A673 (cell line): ENCODE measurements around the gene DHDH. TPM values are rescaled to one million over a fixed set of nuclear protein-coding genes. Genes with fewer than 3 reads are reported as not detected.

ENCODE experiments used
- BruUV-seq: library from RNA; stranded (reverse); fragments of 400-500 nt; replicated peaks from 2 replicates; lab custom pipeline; 2021; lab: Mats Ljungman, UMichigan
- CTCF ChIA-PET: fragments of 300-600 bp; sonication (Branson Sonifier 250); formaldehyde crosslinking; loops from one replicate; lab custom pipeline; 2022; ENCODE audit warnings: antibody characterized with exemption; lab: Charles Lee
- POLR2A ChIA-PET: fragments of 300-600 bp; sonication (Branson Sonifier 250); formaldehyde crosslinking; loops from one replicate; lab custom pipeline; 2022; ENCODE audit warnings: antibody characterized with exemption; ENCODE audit not compliant: low non-redundant PET; lab: Charles Lee
- DNase-seq: peaks from one replicate; pipeline ENCODE4 v3.0.0-alpha.2; 2015; ENCODE audit warnings: low spot score
- H3K27ac ChIP-seq: fragments of 200-600 bp; sonication (generic); 2 replicates; pipeline ENCODE4 v1.5.1; 2016; ENCODE audit warnings: mixed run types, low read depth, mild to moderate bottlenecking, mixed read lengths, antibody characterized with exemption, low read length; ENCODE audit not compliant: poor library complexity, severe bottlenecking
- H3K27me3 ChIP-seq: fragments of 200-600 bp; sonication (generic); replicated peaks from 2 replicates; pipeline ENCODE4 v1.6.1; 2017; ENCODE audit warnings: mixed run types, low read depth, mild to moderate bottlenecking, mixed read lengths, antibody characterized with exemption, low read length; ENCODE audit not compliant: insufficient read depth, poor library complexity
- H3K36me3 ChIP-seq: fragments of 200-600 bp; sonication (generic); 2 replicates; pipeline ENCODE4 v1.6.1; 2016; ENCODE audit warnings: mixed run types, mild to moderate bottlenecking, mixed read lengths, antibody characterized with exemption, low read length; ENCODE audit not compliant: insufficient read depth, poor library complexity, severe bottlenecking
- H3K4me1 ChIP-seq: fragments of 200-600 bp; sonication (generic); 2 replicates; pipeline ENCODE4 v1.6.1; 2017; ENCODE audit warnings: mixed run types, mild to moderate bottlenecking, mixed read lengths, antibody characterized with exemption, low read length; ENCODE audit not compliant: insufficient read depth, poor library complexity, severe bottlenecking
- H3K4me3 ChIP-seq: fragments of 200-600 bp; sonication (generic); 2 replicates; pipeline ENCODE4 v1.5.1; 2016; ENCODE audit warnings: low read depth, mixed run types, mild to moderate bottlenecking, mixed read lengths, low read length; ENCODE audit not compliant: poor library complexity, severe bottlenecking
- H3K9me3 ChIP-seq: fragments of 200-600 bp; sonication (generic); 2 replicates; pipeline ENCODE4 v1.6.1; 2016; ENCODE audit warnings: mixed run types, low read depth, mild to moderate bottlenecking, mixed read lengths, antibody characterized with exemption, low read length; ENCODE audit not compliant: poor library complexity, severe bottlenecking
- EZH2 ChIP-seq: fragments of 200-600 bp; sonication (generic); IDR thresholded peaks from 2 replicates; pipeline ENCODE4 v1.6.1; 2017; ENCODE audit warnings: borderline replicate concordance, low read depth, mild to moderate bottlenecking, mixed read lengths, antibody characterized with exemption, low read length; ENCODE audit not compliant: poor library complexity, severe bottlenecking
- intact Hi-C: fragments of 100-400 bp; cut with micrococcal nuclease; formaldehyde crosslinking; loops from one replicate; pipeline ENCODE4 v1.10.0; 2022; ENCODE audit not compliant: unreplicated experiment
- total RNA-seq: library from RNA; stranded (reverse); gene quantifications from 2 replicates; pipeline ENCODE4 v1.2.3, GENCODE V29; 2021
- TF ChIP-seq, protein P1 (sequence below): fragments of 300-800, 200-600 bp; sonication (generic); conservative IDR thresholded peaks from 2 replicates; pipeline ENCODE4 v1.5.1; 2017; ENCODE audit warnings: low read depth, mild to moderate bottlenecking, antibody characterized with exemption, low read length, moderate library complexity, mixed read lengths

Gene DHDH
- total RNA-seq, 1 experiment from 2014 or later: not detected

DNA sequence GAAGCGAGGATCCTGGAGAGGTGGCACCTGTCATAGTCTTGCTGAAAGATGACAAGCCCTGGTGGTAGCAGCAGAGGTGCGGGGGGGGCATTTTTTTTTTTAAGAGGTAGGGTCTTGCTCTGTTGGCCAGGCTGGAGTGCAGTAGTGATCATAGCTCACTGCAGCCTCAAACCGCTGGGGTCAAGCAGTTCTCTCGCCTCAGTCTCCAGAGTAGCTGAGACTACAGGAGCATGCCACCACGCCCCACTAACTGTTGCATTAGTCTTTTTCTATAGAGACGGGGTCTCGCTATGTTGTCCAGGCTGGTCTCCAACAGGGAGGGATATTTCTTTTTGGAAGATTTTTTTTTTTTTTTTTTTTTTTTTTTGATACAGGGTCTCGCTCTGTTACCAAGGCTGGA is 24.5 kb downstream of the DHDH start:
- no peak for TF ChIP-seq EZH2
- TF ChIP-seq, protein P1, sequence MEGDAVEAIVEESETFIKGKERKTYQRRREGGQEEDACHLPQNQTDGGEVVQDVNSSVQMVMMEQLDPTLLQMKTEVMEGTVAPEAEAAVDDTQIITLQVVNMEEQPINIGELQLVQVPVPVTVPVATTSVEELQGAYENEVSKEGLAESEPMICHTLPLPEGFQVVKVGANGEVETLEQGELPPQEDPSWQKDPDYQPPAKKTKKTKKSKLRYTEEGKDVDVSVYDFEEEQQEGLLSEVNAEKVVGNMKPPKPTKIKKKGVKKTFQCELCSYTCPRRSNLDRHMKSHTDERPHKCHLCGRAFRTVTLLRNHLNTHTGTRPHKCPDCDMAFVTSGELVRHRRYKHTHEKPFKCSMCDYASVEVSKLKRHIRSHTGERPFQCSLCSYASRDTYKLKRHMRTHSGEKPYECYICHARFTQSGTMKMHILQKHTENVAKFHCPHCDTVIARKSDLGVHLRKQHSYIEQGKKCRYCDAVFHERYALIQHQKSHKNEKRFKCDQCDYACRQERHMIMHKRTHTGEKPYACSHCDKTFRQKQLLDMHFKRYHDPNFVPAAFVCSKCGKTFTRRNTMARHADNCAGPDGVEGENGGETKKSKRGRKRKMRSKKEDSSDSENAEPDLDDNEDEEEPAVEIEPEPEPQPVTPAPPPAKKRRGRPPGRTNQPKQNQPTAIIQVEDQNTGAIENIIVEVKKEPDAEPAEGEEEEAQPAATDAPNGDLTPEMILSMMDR: no peak
- Histone ChIP-seq H3K27ac (no peak overlapping the region), H3K36me3 (no peaks in the 10 kb centered on the region), H3K4me3 (no peak overlapping the region), H3K9me3 (no peaks in the 10 kb centered on the region), H3K4me1 (peaks cover 12% of the 10 kb centered on the region), H3K27me3 (no peaks in the 10 kb centered on the region)
- intact Hi-C loops: no loop called here
- BruUV-seq: no TSS peak
- POLR2A ChIA-PET: no interaction called here
- DNase-seq: no peak
- CTCF ChIA-PET: no interaction called here

DNA sequence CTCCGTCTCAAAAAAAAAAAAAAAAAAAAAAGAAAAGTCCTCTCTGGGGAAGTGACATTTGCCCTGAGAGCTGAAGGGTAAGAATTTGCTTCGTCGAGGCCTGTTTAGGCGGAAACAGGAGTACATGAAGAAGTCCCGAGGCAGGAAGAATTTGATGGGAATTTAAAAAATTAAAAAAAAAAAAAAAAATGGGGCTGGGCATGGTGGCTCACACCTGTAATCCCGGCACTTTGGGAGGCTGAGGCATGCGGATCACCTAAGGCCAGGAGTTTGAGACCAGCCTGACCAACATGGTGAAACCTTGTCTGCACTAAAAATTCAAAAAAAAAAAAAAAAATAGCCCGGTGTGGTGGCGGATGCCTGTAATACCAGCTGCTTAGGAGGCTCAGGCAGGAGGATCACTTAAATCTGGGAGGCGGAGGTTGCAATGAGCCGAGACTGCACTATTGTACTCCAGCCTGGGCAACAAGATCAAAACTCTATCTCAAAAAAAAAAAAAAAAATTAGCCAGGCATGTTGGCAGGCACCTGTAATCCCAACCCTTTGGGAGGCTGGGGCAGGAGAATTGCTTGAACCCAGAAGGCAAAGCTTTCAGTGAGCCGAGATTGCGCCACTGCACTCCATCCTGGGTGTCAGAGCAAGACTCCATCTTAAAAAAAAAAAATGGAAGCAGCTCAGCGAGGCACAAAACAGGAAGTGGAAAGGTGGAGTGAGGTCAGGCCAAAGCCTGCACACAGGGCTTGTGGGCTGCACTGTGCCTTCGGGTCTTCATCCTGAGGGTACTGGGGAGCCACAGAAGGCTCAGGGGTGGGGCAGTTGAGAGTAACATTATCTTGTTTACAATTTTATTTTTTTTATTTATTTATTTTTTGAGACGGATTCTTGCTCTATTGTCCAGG is 26.1 kb downstream of the DHDH start:
- intact Hi-C loops: loop anchor here (10.0 kb wide), 2 partner anchors 85 to 315 kb away; partner anchors contain the start of genes CA11 and PPP1R15A
- H3K27me3 ChIP-seq: no peaks in the 10 kb centered on the region
- no peak overlapping the region for H3K4me3 ChIP-seq
- H3K9me3 ChIP-seq: no peaks in the 10 kb centered on the region
- POLR2A ChIA-PET: no interaction called here
- no TSS peak for BruUV-seq
- CTCF ChIA-PET: no interaction called here
- H3K27ac ChIP-seq: no peak overlapping the region
- H3K4me1 ChIP-seq: peaks cover 24% of the 10 kb centered on the region
- no peaks in the 10 kb centered on the region for H3K36me3 ChIP-seq
- DNase-seq: no peak
- no peak for TF ChIP-seq EZH2
- TF ChIP-seq, protein P1: no peak

DNA sequence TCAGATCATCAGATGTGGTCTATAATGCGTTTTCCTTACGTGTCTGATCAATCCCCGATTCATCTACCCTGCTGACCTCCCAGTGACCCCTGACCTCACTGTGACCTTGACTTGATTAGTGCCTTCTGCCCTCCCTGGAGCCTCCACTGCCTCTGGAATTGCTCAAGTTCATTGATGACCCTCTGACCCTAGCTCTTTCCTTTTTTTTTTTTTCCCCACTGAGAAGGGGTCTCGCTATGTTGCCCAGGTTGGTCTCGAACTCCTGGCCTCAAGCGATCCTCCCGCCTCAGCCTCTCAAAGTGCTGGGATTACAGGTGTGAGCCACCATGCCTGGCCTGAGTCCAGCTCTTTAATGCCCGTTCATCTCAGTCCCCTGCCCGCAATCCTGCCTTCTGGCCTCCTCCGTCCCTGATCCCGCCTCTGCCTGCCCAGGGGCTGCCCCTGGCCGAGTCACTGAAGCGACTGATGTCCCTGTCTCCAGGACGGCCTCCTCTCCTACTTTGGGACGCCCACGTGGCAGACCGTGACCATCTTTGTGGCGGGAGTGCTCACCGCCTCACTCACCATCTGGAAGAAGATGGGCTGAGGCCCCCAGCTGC is 27.7 kb downstream of the DHDH start:
- POLR2A ChIA-PET: interaction anchor here (0.6 kb wide), 1 partner anchor 19 kb away, joined by 5 read pairs; no protein-coding TSS in a partner anchor
- no peak for DNase-seq
- H3K27ac ChIP-seq: no peak overlapping the region

More for the DNA sequence above, 27.7 kb downstream of the DHDH start:
- H3K36me3 ChIP-seq: peaks cover 3% of the 10 kb centered on the region
- H3K4me3 ChIP-seq: no peak overlapping the region
- peaks cover 19% of the 10 kb centered on the region for H3K4me1 ChIP-seq
- CTCF ChIA-PET: no interaction called here
- no peaks in the 10 kb centered on the region for H3K27me3 ChIP-seq
- H3K9me3 ChIP-seq: no peaks in the 10 kb centered on the region
- TF ChIP-seq, protein P1: no peak
- no peak for TF ChIP-seq EZH2
- intact Hi-C loops: loop anchor here (10.0 kb wide), 2 partner anchors 86 to 316 kb away; partner anchors contain the start of genes CA11 and PPP1R15A
- no TSS peak for BruUV-seq
